ENCODE data around the gene CSF3. TPM values are rescaled to one million over a fixed set of nuclear protein-coding genes. Genes with fewer than 3 reads are reported as not detected.

CSF3 gene
- total and polyA plus RNA-seq, 2 of the 4 experiments (the other 2 are of a cell fraction): not detected

GRCh38 chr17:40058186-40058784 is 43.0 kb downstream of the CSF3 start:
- dilution Hi-C loops (cut with HindIII; ENCODE audit: low sequenced_read_pairs, unreplicated experiment) (no loop called here), in situ Hi-C loops (cut with MboI; ENCODE audit: low sequenced_read_pairs) (no loop called here), intact Hi-C loops (cut with micrococcal nuclease) (no loop called here)
- H3K23ac ChIP-seq (ENCODE audit: low read depth, low read length): peak overlapping the region; percentile 48; the same call in 1 of the 2 replicates
- CTCF ChIA-PET: interaction anchor here (0.9 kb wide), 1 partner anchor 12 kb away, joined by 3 read pairs; no protein-coding TSS in a partner anchor
- POLR2A ChIA-PET (ENCODE audit: unreplicated experiment): no interaction called here
- H2AK5ac ChIP-seq (ENCODE audit: low read depth, low read length): 0 out of 2 replicates have a peak overlapping the region, but pooled peaks have one; percentile 13
- peak overlapping the region; percentile 68 for H2BK120ac ChIP-seq (ENCODE audit: low read depth, low read length)
- DNase-seq (peak; percentile 46), ATAC-seq (ENCODE audit: low read depth) (no peak)
- peak overlapping the region; percentile 90 for H2AFZ ChIP-seq (replicated peaks; ENCODE audit: low read length, poor library complexity)
- H3K36me3 ChIP-seq (ENCODE audit: control insufficient read depth, insufficient read depth, low read length): no peaks in the 10 kb centered on the region
- 0 out of 2 replicates have a peak overlapping the region, but pooled peaks have one; percentile 26 for H3K56ac ChIP-seq (ENCODE audit: extremely low read depth, insufficient read depth, low read length)
- H3K79me1 ChIP-seq (ENCODE audit: low read depth in 1 of 2, low read length in 2 of 2): peaks cover 3 to 17% of the 10 kb centered on the region in 2 experiments; a peak in 2 of 4 replicates
- H3K9ac ChIP-seq (ENCODE audit: low read depth, low read length): peak overlapping the region; percentile 63
- H3K9me1 ChIP-seq (ENCODE audit: insufficient read depth, low read length): 0 out of 2 replicates have a peak, but pooled peaks cover 3% of the 10 kb centered on the region
- 0 out of 2 replicates have a peak overlapping the region, but pooled peaks have one; percentile 55 for H4K91ac ChIP-seq (ENCODE audit: insufficient read depth, low read depth, low read length)
- BruUV-seq (replicated peaks): no TSS peak
- WGBS, 2 experiments (ENCODE audit: extremely low coverage in 2 of 2, insufficient read length in 1 of 2): no CpG with 5 or more reads among the region's 8 CpGs
- H4K8ac ChIP-seq (ENCODE audit: low read depth in 2 of 2, low read length in 2 of 2): peak overlapping the region; percentile 86 to 88
- H3K27me3 ChIP-seq (ENCODE audit: control insufficient read depth, insufficient read depth, low read length): no peaks in the 10 kb centered on the region
- H3K4me3 ChIP-seq (ENCODE audit: insufficient read depth, low read depth, low read length): no peak overlapping the region; the same call in 1 of the 2 replicates
- H2BK15ac ChIP-seq (ENCODE audit: low read depth, low read length): peak overlapping the region; percentile 58; the same call in 1 of the 3 replicates
- peak overlapping the region; percentile 91 for H3K4me2 ChIP-seq (ENCODE audit: low read depth, low read length)
- no peak overlapping the region for H2BK5ac ChIP-seq (ENCODE audit: low read depth, low read length, poor library complexity, severe bottlenecking)
- peaks cover 7% of the 10 kb centered on the region; the same call in 1 of the 2 replicates for H3K4me1 ChIP-seq (ENCODE audit: control insufficient read depth, insufficient read depth, low read length)
- H3K18ac ChIP-seq (ENCODE audit: low read depth, low read length): peak overlapping the region; percentile 89
- peak overlapping the region; percentile 58 for H3K4ac ChIP-seq (ENCODE audit: low read depth, low read length)
- H2BK20ac ChIP-seq (ENCODE audit: low read depth, low read length): peak overlapping the region; percentile 16
- H3K9me3 ChIP-seq (ENCODE audit: control insufficient read depth, insufficient read depth, low read length): no peaks in the 10 kb centered on the region
- H4K5ac ChIP-seq (ENCODE audit: low read depth, low read length): peak overlapping the region; percentile 98
- H3K27ac ChIP-seq (ENCODE audit: insufficient read depth, low read length): no peak overlapping the region
- H3K14ac ChIP-seq (replicated peaks; ENCODE audit: low read depth, low read length): peak overlapping the region; percentile 74
- H4K20me1 ChIP-seq (ENCODE audit: insufficient read depth, low read length): no peaks in the 10 kb centered on the region
- H2AK9ac ChIP-seq (replicated peaks; ENCODE audit: low read depth, low read length, poor library complexity): peak overlapping the region; percentile 47
- TF ChIP-seq POLR2A (IDR thresholded peaks at IDR 0.05; ENCODE audit: low read depth, low read length): no peak
- TF ChIP-seq MAZ (IDR thresholded peaks at IDR 0.05; ENCODE audit: borderline replicate concordance, low read depth, low read length): no peak
- no peak for TF ChIP-seq USF2 (IDR thresholded peaks at IDR 0.05; ENCODE audit: low read depth, low read length)
- TF ChIP-seq NFE2L2 (IDR thresholded peaks at IDR 0.05; ENCODE audit: low read depth, low read length): no peak
- TF ChIP-seq CTCF (conservative IDR thresholded peaks at IDR 0.05; ENCODE audit: low read depth, low read length): no peak
- TF ChIP-seq RCOR1 (IDR thresholded peaks at IDR 0.05; ENCODE audit: insufficient replicate concordance, low read length): no peak
- no peak for TF ChIP-seq MXI1 (IDR thresholded peaks at IDR 0.05; ENCODE audit: borderline replicate concordance, low read depth, low read length)
- TF ChIP-seq MAFK (IDR thresholded peaks at IDR 0.05; ENCODE audit: low read depth, low read length): no peak
- no peak for TF ChIP-seq ELK1 (IDR thresholded peaks at IDR 0.05; ENCODE audit: borderline replicate concordance, low read depth, low read length)
- TF ChIP-seq RFX5 (IDR thresholded peaks at IDR 0.05; ENCODE audit: low read depth, low read length): no peak
- no peak for TF ChIP-seq BHLHE40 (IDR thresholded peaks at IDR 0.05; ENCODE audit: low read depth, low read length)
- no peak for TF ChIP-seq RAD21 (IDR thresholded peaks at IDR 0.05; ENCODE audit: low read length)
- no peak for TF ChIP-seq SMC3 (IDR thresholded peaks at IDR 0.05; ENCODE audit: low read depth, low read length)
- TF ChIP-seq CHD1 (IDR thresholded peaks at IDR 0.05; ENCODE audit: low read depth, low read length): no peak
- no peak for TF ChIP-seq CEBPB (IDR thresholded peaks at IDR 0.05; ENCODE audit: low read depth, low read length)
